Measurements from ENCODE around the gene HS3ST6. TPM values are rescaled to one million over a fixed set of nuclear protein-coding genes. Genes with fewer than 3 reads are reported as not detected.

HS3ST6 gene
- total and polyA plus RNA-seq, 2 of the 13 experiments (the other 11 are each of a cell fraction or from before 2014, with no cell fraction given), result not detected

DNA sequence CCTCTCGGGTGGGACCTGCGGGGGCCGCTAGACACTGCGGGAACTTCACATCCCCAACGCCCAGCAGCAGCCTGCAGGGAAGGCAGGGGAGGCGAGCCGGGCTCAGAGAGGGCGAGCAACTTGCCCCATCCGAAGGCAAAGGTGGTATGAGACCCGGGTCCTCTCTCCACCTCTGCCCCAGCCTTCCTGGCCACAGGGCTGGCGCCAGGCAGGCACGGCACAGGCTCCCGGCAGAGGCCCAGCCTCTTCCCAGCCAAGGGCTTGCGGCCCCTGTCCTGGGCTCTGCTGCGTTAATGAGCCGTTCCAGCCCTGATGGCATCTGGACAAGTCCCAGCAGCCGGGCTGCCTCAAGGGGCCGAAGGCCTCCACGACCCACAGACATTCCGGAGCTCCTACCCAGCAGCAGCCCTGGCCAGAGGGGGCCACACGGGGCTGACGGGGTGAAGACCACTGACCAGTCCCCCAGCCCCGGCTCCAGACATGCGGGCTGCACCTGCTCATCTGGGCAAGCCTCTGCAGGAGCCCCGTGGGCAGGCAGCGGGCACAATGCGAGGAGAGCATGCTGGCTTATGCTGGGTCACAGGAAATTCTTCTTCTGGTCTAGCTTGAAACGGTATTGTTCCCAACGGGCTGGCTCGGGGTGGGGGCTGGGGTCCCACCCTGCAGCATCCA lies 1.2 kb upstream of the HS3ST6 start:
- Histone ChIP-seq H3K27ac (ENCODE audit: extremely low read length, insufficient read depth, low read length) (no peak overlapping the region), H3K4me3 (replicated peaks in 1 of 3; ENCODE audit: insufficient read depth in 1 of 3, low read depth in 2 of 3, low read length in 3 of 3) (no peak overlapping the region), H3K36me3 (replicated peaks in 1 of 2; ENCODE audit: control insufficient read depth in 1 of 2, insufficient read depth in 2 of 2, low read length in 2 of 2) (no peaks in the 10 kb centered on the region), H4K20me1 (ENCODE audit: insufficient read depth, low read length) (0 out of 2 replicates have a peak, but pooled peaks cover 2% of the 10 kb centered on the region), H3K9me3 (ENCODE audit: low read length) (no peaks in the 10 kb centered on the region), H3K4me2 (ENCODE audit: low read depth, low read length) (no peak overlapping the region), H3K9ac (ENCODE audit: insufficient read depth, low read depth, low read length) (no peak overlapping the region), H3K4me1 (ENCODE audit: insufficient read depth, low read length) (peaks cover 34% of the 10 kb centered on the region), H3K79me2 (ENCODE audit: insufficient read depth, low read length) (no peaks in the 10 kb centered on the region), H3K27me3 (ENCODE audit: control insufficient read depth in 1 of 2, insufficient read depth in 2 of 2, low read length in 2 of 2) (peaks cover 30 to 80% of the 10 kb centered on the region in 2 experiments), H2AFZ (ENCODE audit: low read length) (no peak overlapping the region)
- in situ Hi-C loops (cut with HindIII; ENCODE audit: extremely low pct_ligation_motif_present, low pct_unique_long_range_greater_than_20kb) (no loop called here), intact Hi-C loops (cut with micrococcal nuclease; ENCODE audit: unreplicated experiment) (no loop called here)
- FAIRE-seq (no peak), DNase-seq (ENCODE audit: low spot score) (no peak), ATAC-seq (peak; percentile 43)
- BruUV-seq (replicated peaks), result no TSS peak
- TF ChIP-seq ZNF768 (CRISPR knock-in tag; IDR thresholded peaks at IDR 0.05) (peak; percentile 53; the same call in 1 of the 2 replicates), TP53 (CRISPR knock-in tag; conservative IDR thresholded peaks at IDR 0.05) (no peak)
- ChIA-PET POLR2A (no interaction called here), CTCF (ENCODE audit: low intra/inter-chr PET ratio, low total read pairs) (no interaction called here)
- 14% methylated on average over 7 of the region's 30 CpGs for WGBS (ENCODE audit: low lambda C conversion rate)

DNA sequence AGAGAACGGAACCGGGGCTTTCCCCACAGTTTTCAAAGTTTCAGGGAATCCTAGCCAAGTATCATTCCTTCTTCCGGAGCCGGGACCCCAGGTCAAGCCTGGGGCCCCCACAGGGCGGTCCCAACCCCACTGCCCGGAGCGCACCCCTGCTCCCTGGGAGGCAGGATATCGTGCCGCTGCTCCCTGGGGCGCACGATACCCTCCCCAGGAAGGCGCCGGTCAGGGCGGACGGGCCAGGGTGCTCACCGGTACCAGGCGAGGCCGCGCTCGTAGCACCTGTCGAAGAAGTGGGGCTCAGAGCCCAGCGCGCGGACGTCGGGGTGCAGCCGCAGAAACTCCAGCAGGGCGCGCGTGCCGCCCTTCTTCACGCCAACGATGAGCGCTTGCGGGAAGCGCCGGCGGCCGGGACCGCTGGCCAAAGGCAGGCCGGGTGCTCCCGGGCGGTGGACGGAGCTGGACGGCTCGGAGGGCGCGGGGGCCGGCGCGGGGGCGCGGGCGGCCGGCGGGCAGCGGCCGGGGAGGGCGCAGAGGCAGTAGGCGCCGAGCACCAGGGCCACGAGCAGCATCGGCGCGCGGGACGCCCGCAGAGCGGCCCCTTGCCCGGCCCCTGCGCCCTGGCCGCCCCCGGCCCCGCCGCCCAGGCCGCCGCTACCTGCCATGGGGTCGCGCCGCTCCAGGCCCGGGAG lies 407 bp downstream of the HS3ST6 start:
- H3K4me2 ChIP-seq (ENCODE audit: low read depth, low read length), result no peak overlapping the region
- 60% methylated on average over 3 of the region's 81 CpGs for WGBS (ENCODE audit: low lambda C conversion rate)
- in situ Hi-C loops (cut with HindIII; ENCODE audit: extremely low pct_ligation_motif_present, low pct_unique_long_range_greater_than_20kb), result no loop called here
- H3K4me1 ChIP-seq (ENCODE audit: insufficient read depth, low read length), result peaks cover 19% of the 10 kb centered on the region
- ATAC-seq (no peak), DNase-seq (ENCODE audit: low spot score) (no peak), FAIRE-seq (no peak)
- H3K4me3 ChIP-seq (replicated peaks in 1 of 3; ENCODE audit: insufficient read depth in 1 of 3, low read depth in 2 of 3, low read length in 3 of 3), result no peak overlapping the region
- H3K9ac ChIP-seq (ENCODE audit: insufficient read depth, low read depth, low read length), result no peak overlapping the region
- ChIA-PET POLR2A (no interaction called here), CTCF (ENCODE audit: low intra/inter-chr PET ratio, low total read pairs) (no interaction called here)
- H4K20me1 ChIP-seq (ENCODE audit: insufficient read depth, low read length), result 0 out of 2 replicates have a peak, but pooled peaks cover 2% of the 10 kb centered on the region
- no peaks in the 10 kb centered on the region for H3K36me3 ChIP-seq (replicated peaks in 1 of 2; ENCODE audit: control insufficient read depth in 1 of 2, insufficient read depth in 2 of 2, low read length in 2 of 2)
- peaks cover 35 to 86% of the 10 kb centered on the region in 2 experiments for H3K27me3 ChIP-seq (ENCODE audit: control insufficient read depth in 1 of 2, insufficient read depth in 2 of 2, low read length in 2 of 2)
- BruUV-seq (replicated peaks), result no TSS peak
- H3K9me3 ChIP-seq (ENCODE audit: low read length), result no peaks in the 10 kb centered on the region
- no peaks in the 10 kb centered on the region for H3K79me2 ChIP-seq (ENCODE audit: insufficient read depth, low read length)
- intact Hi-C loops (cut with micrococcal nuclease; ENCODE audit: unreplicated experiment), result no loop called here
- TF ChIP-seq EZH2 (conservative IDR thresholded peaks at IDR 0.05; ENCODE audit: low read depth, low read length), result peak; percentile 68; the same call in 1 of the 2 replicates
- TF ChIP-seq NFIC (IDR thresholded peaks at IDR 0.05; ENCODE audit: low read length), result no peak
- TF ChIP-seq, protein P1, sequence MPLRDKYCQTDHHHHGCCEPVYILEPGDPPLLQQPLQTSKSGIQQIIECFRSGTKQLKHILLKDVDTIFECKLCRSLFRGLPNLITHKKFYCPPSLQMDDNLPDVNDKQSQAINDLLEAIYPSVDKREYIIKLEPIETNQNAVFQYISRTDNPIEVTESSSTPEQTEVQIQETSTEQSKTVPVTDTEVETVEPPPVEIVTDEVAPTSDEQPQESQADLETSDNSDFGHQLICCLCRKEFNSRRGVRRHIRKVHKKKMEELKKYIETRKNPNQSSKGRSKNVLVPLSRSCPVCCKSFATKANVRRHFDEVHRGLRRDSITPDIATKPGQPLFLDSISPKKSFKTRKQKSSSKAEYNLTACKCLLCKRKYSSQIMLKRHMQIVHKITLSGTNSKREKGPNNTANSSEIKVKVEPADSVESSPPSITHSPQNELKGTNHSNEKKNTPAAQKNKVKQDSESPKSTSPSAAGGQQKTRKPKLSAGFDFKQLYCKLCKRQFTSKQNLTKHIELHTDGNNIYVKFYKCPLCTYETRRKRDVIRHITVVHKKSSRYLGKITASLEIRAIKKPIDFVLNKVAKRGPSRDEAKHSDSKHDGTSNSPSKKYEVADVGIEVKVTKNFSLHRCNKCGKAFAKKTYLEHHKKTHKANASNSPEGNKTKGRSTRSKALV (CRISPR knock-in tag; IDR thresholded peaks at IDR 0.05), result peak; percentile 91
- H3K27ac ChIP-seq (ENCODE audit: extremely low read length, insufficient read depth, low read length), result no peak overlapping the region
- H2AFZ ChIP-seq (ENCODE audit: low read length), result no peak overlapping the region
